GM12892 (cell line): ENCODE measurements around the gene FNDC11.
A peak's percentile ranks its signal among the peaks of the same experiment; 100 is the strongest.

ENCODE experiments used
- POLR2A ChIP-seq: IDR thresholded peaks from 2 replicates; pipeline ENCODE4 v1.6.1; 2011; ENCODE audit warnings: low read depth, low read length, control low read depth
- POLR2AphosphoS5 ChIP-seq: IDR thresholded peaks from 2 replicates; pipeline ENCODE4 v1.6.1; 2011; ENCODE audit warnings: low read depth, low read length, control low read depth

- peak; percentile 43; the same call in 1 of the 2 replicates for TF ChIP-seq POLR2A
- TF ChIP-seq POLR2AphosphoS5 = peak; percentile 28; the same call in 1 of the 2 replicates
Measured at GRCh38 chr20:63522981-63523611, 30.9 kb upstream of the FNDC11 start.
